K562 (cell line): ENCODE results near the gene DUSP28. TPM values are rescaled to one million over a fixed set of nuclear protein-coding genes. Genes with fewer than 3 reads are reported as not detected.

Experiments
- FOXP1 ChIP-seq: sonication (generic); formaldehyde crosslinking; IDR thresholded peaks from 2 replicates; pipeline ENCODE4 v1.8.0; 2022; ENCODE audit warnings: mild to moderate bottlenecking, missing genetic modification reagents
- MAFG ChIP-seq: fragments of 450-650 bp; conservative IDR thresholded peaks from 2 replicates; pipeline ENCODE4 v1.6.1; 2016; ENCODE audit warnings: missing genetic modification characterization, missing compliant biosample characterization
- SIX5 ChIP-seq, 2 experiments: IDR thresholded peaks; 2 replicates each; pipeline ENCODE4 v1.6.1; 2011; ENCODE audit warnings: low read length in 2 of 2, borderline replicate concordance in 1 of 2, low read depth in 1 of 2, mild to moderate bottlenecking in 1 of 2, moderate library complexity in 1 of 2; ENCODE audit not compliant: insufficient read depth in 1 of 2
- SUPT5H ChIP-seq: fragments of 450-650 bp; IDR thresholded peaks from 2 replicates; pipeline ENCODE4 v1.6.1; 2016
- ZNF384 ChIP-seq: IDR thresholded peaks from 2 replicates; pipeline ENCODE4 v1.6.1; 2012; ENCODE audit warnings: low read depth, low read length, improper control_type of control experiment
- ZNF589 ChIP-seq: fragments of 200-800 bp; sonication (Bioruptor generic); IDR thresholded peaks from 2 replicates; pipeline ENCODE4 v1.6.1; 2016; ENCODE audit warnings: low read depth, missing genetic modification characterization, missing compliant biosample characterization
- polyA plus RNA-seq, 8 experiments: library from polyadenylated mRNA; depleted of rRNA in 4 of 8; stranded (reverse) in 5 of 8; unstranded in 3 of 8; fragments of >200 nt; fragmentation: Nextera tagmentation in 2 of 8; fragmentation: Illumina TruSeq in 1 of 8; extraction: Ambion mirVana in 2 of 8; extraction: Trizol in 1 of 8; gene quantifications; 2 replicates each; pipeline versions ENCODE4 v1.2.1 to v1.2.3, GENCODE V29; 2011 to 2014; ENCODE audit warnings: inconsistent platforms in 1 of 8, missing spikeins in 1 of 8
- total RNA-seq, 7 experiments: library from RNA; depleted of rRNA in 6 of 7; stranded (reverse); fragments of >200 nt in 6 of 7; fragmentation: Illumina TruSeq in 2 of 7; extraction: Trizol in 2 of 7; gene quantifications; 2 replicates each; pipeline versions ENCODE4 v1.2.1 to v1.2.3, GENCODE V29; 2011 to 2021; ENCODE audit warnings: low replicate concordance in 1 of 7
- TF ChIP-seq, protein P1 (sequence below): fragments of 200-800 bp; sonication (Bioruptor generic); IDR thresholded peaks from 2 replicates; pipeline ENCODE4 v1.6.1; 2016; ENCODE audit warnings: missing genetic modification characterization, missing compliant biosample characterization
- TF ChIP-seq, protein P2 (sequence below): sonication (generic); formaldehyde crosslinking; IDR thresholded peaks from 2 replicates; pipeline ENCODE4 v1.8.0; 2022; ENCODE audit warnings: missing genetic modification reagents, mild to moderate bottlenecking, moderate library complexity, borderline replicate concordance

The DUSP28 gene
- total and polyA plus RNA-seq, 9 of the 15 experiments (the other 6 are each of a cell fraction or from before 2014, with no cell fraction given), result 2.8 to 8.1 (median 4.2) TPM

- TF ChIP-seq FOXP1 (CRISPR knock-in tag) (no peak), ZNF384 (no peak), SIX5 (IDR thresholded peaks at IDR 0.05; ENCODE audit: borderline replicate concordance in 1 of 2, insufficient read depth in 1 of 2, low read depth in 1 of 2, low read length in 2 of 2) (no peak), SUPT5H (no peak), ZNF589 (CRISPR knock-in tag) (no peak), MAFG (tag) (no peak)
- TF ChIP-seq, protein P1, sequence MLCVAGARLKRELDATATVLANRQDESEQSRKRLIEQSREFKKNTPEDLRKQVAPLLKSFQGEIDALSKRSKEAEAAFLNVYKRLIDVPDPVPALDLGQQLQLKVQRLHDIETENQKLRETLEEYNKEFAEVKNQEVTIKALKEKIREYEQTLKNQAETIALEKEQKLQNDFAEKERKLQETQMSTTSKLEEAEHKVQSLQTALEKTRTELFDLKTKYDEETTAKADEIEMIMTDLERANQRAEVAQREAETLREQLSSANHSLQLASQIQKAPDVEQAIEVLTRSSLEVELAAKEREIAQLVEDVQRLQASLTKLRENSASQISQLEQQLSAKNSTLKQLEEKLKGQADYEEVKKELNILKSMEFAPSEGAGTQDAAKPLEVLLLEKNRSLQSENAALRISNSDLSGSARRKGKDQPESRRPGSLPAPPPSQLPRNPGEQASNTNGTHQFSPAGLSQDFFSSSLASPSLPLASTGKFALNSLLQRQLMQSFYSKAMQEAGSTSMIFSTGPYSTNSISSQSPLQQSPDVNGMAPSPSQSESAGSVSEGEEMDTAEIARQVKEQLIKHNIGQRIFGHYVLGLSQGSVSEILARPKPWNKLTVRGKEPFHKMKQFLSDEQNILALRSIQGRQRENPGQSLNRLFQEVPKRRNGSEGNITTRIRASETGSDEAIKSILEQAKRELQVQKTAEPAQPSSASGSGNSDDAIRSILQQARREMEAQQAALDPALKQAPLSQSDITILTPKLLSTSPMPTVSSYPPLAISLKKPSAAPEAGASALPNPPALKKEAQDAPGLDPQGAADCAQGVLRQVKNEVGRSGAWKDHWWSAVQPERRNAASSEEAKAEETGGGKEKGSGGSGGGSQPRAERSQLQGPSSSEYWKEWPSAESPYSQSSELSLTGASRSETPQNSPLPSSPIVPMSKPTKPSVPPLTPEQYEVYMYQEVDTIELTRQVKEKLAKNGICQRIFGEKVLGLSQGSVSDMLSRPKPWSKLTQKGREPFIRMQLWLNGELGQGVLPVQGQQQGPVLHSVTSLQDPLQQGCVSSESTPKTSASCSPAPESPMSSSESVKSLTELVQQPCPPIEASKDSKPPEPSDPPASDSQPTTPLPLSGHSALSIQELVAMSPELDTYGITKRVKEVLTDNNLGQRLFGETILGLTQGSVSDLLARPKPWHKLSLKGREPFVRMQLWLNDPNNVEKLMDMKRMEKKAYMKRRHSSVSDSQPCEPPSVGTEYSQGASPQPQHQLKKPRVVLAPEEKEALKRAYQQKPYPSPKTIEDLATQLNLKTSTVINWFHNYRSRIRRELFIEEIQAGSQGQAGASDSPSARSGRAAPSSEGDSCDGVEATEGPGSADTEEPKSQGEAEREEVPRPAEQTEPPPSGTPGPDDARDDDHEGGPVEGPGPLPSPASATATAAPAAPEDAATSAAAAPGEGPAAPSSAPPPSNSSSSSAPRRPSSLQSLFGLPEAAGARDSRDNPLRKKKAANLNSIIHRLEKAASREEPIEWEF (CRISPR knock-in tag), result no peak
- TF ChIP-seq, protein P2, sequence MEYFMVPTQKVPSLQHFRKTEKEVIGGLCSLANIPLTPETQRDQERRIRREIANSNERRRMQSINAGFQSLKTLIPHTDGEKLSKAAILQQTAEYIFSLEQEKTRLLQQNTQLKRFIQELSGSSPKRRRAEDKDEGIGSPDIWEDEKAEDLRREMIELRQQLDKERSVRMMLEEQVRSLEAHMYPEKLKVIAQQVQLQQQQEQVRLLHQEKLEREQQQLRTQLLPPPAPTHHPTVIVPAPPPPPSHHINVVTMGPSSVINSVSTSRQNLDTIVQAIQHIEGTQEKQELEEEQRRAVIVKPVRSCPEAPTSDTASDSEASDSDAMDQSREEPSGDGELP (CRISPR knock-in tag), result no peak
These were observed 51.5 kb downstream of the DUSP28 start (continued) for GRCh38 chr2:240611601-240612210.

Other genes with a start within 250 kb of the DUSP28 start
- 0.24 TPM in 1 of 2 replicates, not detected in the other for gene GPC1, start 124.7 kb upstream of the DUSP28 start, total RNA-seq (2014; rRNA removed)
- gene GPC1, start 124.7 kb upstream of the DUSP28 start, total RNA-seq (2014; rRNA removed; fragmentation: Illumina TruSeq; extraction: Trizol), result 0.07 and 0.26 TPM in 2 replicates
- 0.11 and 0.14 TPM in 2 replicates for gene GPC1, start 124.7 kb upstream of the DUSP28 start, total RNA-seq (2015; rRNA removed; fragmentation: Illumina TruSeq; extraction: Trizol)
- gene GPC1, start 124.7 kb upstream of the DUSP28 start, total RNA-seq (2021), result 0.78 and 0.82 TPM in 2 replicates
- 0.13 and 0.30 TPM in 2 replicates for gene GPC1, start 124.7 kb upstream of the DUSP28 start, polyA plus RNA-seq (2011; rRNA removed)
- gene GPC1, start 124.7 kb upstream of the DUSP28 start, polyA plus RNA-seq (2014; fragmentation: Illumina TruSeq; extraction: Trizol), result 0.15 and 0.37 TPM in 2 replicates
- gene GPC1, start 124.7 kb upstream of the DUSP28 start, polyA plus RNA-seq (2014; fragmentation: Nextera tagmentation; extraction: Ambion mirVana), result not detected
- gene GPC1, start 124.7 kb upstream of the DUSP28 start, polyA plus RNA-seq (2014; rRNA removed), result 0.08 and 0.32 TPM in 2 replicates
- 7.7 and 8.2 TPM in 2 replicates for gene ANKMY1, start 2.4 kb upstream of the DUSP28 start, total RNA-seq (2014; rRNA removed)
- 4.4 and 6.4 TPM in 2 replicates for gene ANKMY1, start 2.4 kb upstream of the DUSP28 start, total RNA-seq (2014; rRNA removed; fragmentation: Illumina TruSeq; extraction: Trizol)
- 10.7 and 12.3 TPM in 2 replicates for gene ANKMY1, start 2.4 kb upstream of the DUSP28 start, total RNA-seq (2015; rRNA removed; fragmentation: Illumina TruSeq; extraction: Trizol)
- gene ANKMY1, start 2.4 kb upstream of the DUSP28 start, total RNA-seq (2021), result 15.1 and 16.0 TPM in 2 replicates
- gene ANKMY1, start 2.4 kb upstream of the DUSP28 start, polyA plus RNA-seq (2011; rRNA removed), result 13.0 and 18.7 TPM in 2 replicates
- 12.4 and 13.8 TPM in 2 replicates for gene ANKMY1, start 2.4 kb upstream of the DUSP28 start, polyA plus RNA-seq (2014; fragmentation: Illumina TruSeq; extraction: Trizol)
- gene ANKMY1, start 2.4 kb upstream of the DUSP28 start, polyA plus RNA-seq (2014; fragmentation: Nextera tagmentation; extraction: Ambion mirVana), result under 1 TPM; 0.75 to 0.87 TPM
- gene ANKMY1, start 2.4 kb upstream of the DUSP28 start, polyA plus RNA-seq (2014; rRNA removed), result 11.7 and 11.9 TPM in 2 replicates
- gene RNPEPL1, start 8.1 kb downstream of the DUSP28 start, total RNA-seq (2014; rRNA removed), result 15.7 and 25.3 TPM in 2 replicates
- 1.7 and 2.5 TPM in 2 replicates for gene RNPEPL1, start 8.1 kb downstream of the DUSP28 start, total RNA-seq (2014; rRNA removed; fragmentation: Illumina TruSeq; extraction: Trizol)
- 7.0 and 7.1 TPM in 2 replicates for gene RNPEPL1, start 8.1 kb downstream of the DUSP28 start, total RNA-seq (2015; rRNA removed; fragmentation: Illumina TruSeq; extraction: Trizol)
- gene RNPEPL1, start 8.1 kb downstream of the DUSP28 start, total RNA-seq (2021), result 38.3 and 38.7 TPM in 2 replicates
- 5.5 and 10.0 TPM in 2 replicates for gene RNPEPL1, start 8.1 kb downstream of the DUSP28 start, polyA plus RNA-seq (2011; rRNA removed)
- gene RNPEPL1, start 8.1 kb downstream of the DUSP28 start, polyA plus RNA-seq (2014; fragmentation: Illumina TruSeq; extraction: Trizol), result 5.6 and 21.3 TPM in 2 replicates
- under 1 TPM; 0.07 to 0.45 TPM for gene RNPEPL1, start 8.1 kb downstream of the DUSP28 start, polyA plus RNA-seq (2014; fragmentation: Nextera tagmentation; extraction: Ambion mirVana)
- 21.9 and 28.2 TPM in 2 replicates for gene RNPEPL1, start 8.1 kb downstream of the DUSP28 start, polyA plus RNA-seq (2014; rRNA removed)
- gene CAPN10, start 26.4 kb downstream of the DUSP28 start, total RNA-seq (2014; rRNA removed), result 18.6 and 24.3 TPM in 2 replicates
- gene CAPN10, start 26.4 kb downstream of the DUSP28 start, total RNA-seq (2014; rRNA removed; fragmentation: Illumina TruSeq; extraction: Trizol), result 3.7 and 4.1 TPM in 2 replicates
- 10.4 and 14.5 TPM in 2 replicates for gene CAPN10, start 26.4 kb downstream of the DUSP28 start, total RNA-seq (2015; rRNA removed; fragmentation: Illumina TruSeq; extraction: Trizol)
- 19.3 and 25.3 TPM in 2 replicates for gene CAPN10, start 26.4 kb downstream of the DUSP28 start, total RNA-seq (2021)
- 8.4 and 14.0 TPM in 2 replicates for gene CAPN10, start 26.4 kb downstream of the DUSP28 start, polyA plus RNA-seq (2011; rRNA removed)
- 4.7 and 8.9 TPM in 2 replicates for gene CAPN10, start 26.4 kb downstream of the DUSP28 start, polyA plus RNA-seq (2014; fragmentation: Illumina TruSeq; extraction: Trizol)
- gene CAPN10, start 26.4 kb downstream of the DUSP28 start, polyA plus RNA-seq (2014; fragmentation: Nextera tagmentation; extraction: Ambion mirVana), result under 1 TPM; 0.08 to 0.41 TPM
- 26.1 and 26.8 TPM in 2 replicates for gene CAPN10, start 26.4 kb downstream of the DUSP28 start, polyA plus RNA-seq (2014; rRNA removed)
- gene GPR35, start 65.1 kb downstream of the DUSP28 start, total RNA-seq (2014; rRNA removed), result 0.50 TPM in 1 of 2 replicates, not detected in the other
- 0.07 TPM in 1 of 2 replicates, not detected in the other for gene GPR35, start 65.1 kb downstream of the DUSP28 start, total RNA-seq (2014; rRNA removed; fragmentation: Illumina TruSeq; extraction: Trizol)
- 0.29 and 0.34 TPM in 2 replicates for gene GPR35, start 65.1 kb downstream of the DUSP28 start, total RNA-seq (2015; rRNA removed; fragmentation: Illumina TruSeq; extraction: Trizol)
- gene GPR35, start 65.1 kb downstream of the DUSP28 start, total RNA-seq (2021), result 0.20 and 0.33 TPM in 2 replicates
- 0.04 and 0.19 TPM in 2 replicates for gene GPR35, start 65.1 kb downstream of the DUSP28 start, polyA plus RNA-seq (2011; rRNA removed)
- gene GPR35, start 65.1 kb downstream of the DUSP28 start, polyA plus RNA-seq (2014; fragmentation: Illumina TruSeq; extraction: Trizol), result 0.08 TPM in 1 of 2 replicates, not detected in the other
- not detected for gene GPR35, start 65.1 kb downstream of the DUSP28 start, polyA plus RNA-seq (2014; fragmentation: Nextera tagmentation; extraction: Ambion mirVana)
- 0.12 and 0.29 TPM in 2 replicates for gene GPR35, start 65.1 kb downstream of the DUSP28 start, polyA plus RNA-seq (2014; rRNA removed)
- gene AQP12B, start 122.5 kb downstream of the DUSP28 start, total RNA-seq (2014; rRNA removed), result not detected in 2 replicates
- gene AQP12B, start 122.5 kb downstream of the DUSP28 start, total RNA-seq (2014; rRNA removed; fragmentation: Illumina TruSeq; extraction: Trizol), result not detected in 2 replicates
- gene AQP12B, start 122.5 kb downstream of the DUSP28 start, total RNA-seq (2015; rRNA removed; fragmentation: Illumina TruSeq; extraction: Trizol), result not detected in 2 replicates
- gene AQP12B, start 122.5 kb downstream of the DUSP28 start, total RNA-seq (2021), result not detected in 2 replicates
- gene AQP12B, start 122.5 kb downstream of the DUSP28 start, polyA plus RNA-seq (2011; rRNA removed), result not detected in 2 replicates
- gene AQP12B, start 122.5 kb downstream of the DUSP28 start, polyA plus RNA-seq (2014; fragmentation: Illumina TruSeq; extraction: Trizol), result not detected in 2 replicates
- not detected for gene AQP12B, start 122.5 kb downstream of the DUSP28 start, polyA plus RNA-seq (2014; fragmentation: Nextera tagmentation; extraction: Ambion mirVana)
- not detected in 2 replicates for gene AQP12B, start 122.5 kb downstream of the DUSP28 start, polyA plus RNA-seq (2014; rRNA removed)
- gene AQP12A, start 131.5 kb downstream of the DUSP28 start, total RNA-seq (2014; rRNA removed), result not detected in 2 replicates
- gene AQP12A, start 131.5 kb downstream of the DUSP28 start, total RNA-seq (2014; rRNA removed; fragmentation: Illumina TruSeq; extraction: Trizol), result not detected in 2 replicates
- not detected in 2 replicates for gene AQP12A, start 131.5 kb downstream of the DUSP28 start, total RNA-seq (2015; rRNA removed; fragmentation: Illumina TruSeq; extraction: Trizol)
- not detected in 2 replicates for gene AQP12A, start 131.5 kb downstream of the DUSP28 start, total RNA-seq (2021)
- not detected in 2 replicates for gene AQP12A, start 131.5 kb downstream of the DUSP28 start, polyA plus RNA-seq (2011; rRNA removed)
- gene AQP12A, start 131.5 kb downstream of the DUSP28 start, polyA plus RNA-seq (2014; fragmentation: Illumina TruSeq; extraction: Trizol), result not detected in 2 replicates
- not detected for gene AQP12A, start 131.5 kb downstream of the DUSP28 start, polyA plus RNA-seq (2014; fragmentation: Nextera tagmentation; extraction: Ambion mirVana)
- not detected in 2 replicates for gene AQP12A, start 131.5 kb downstream of the DUSP28 start, polyA plus RNA-seq (2014; rRNA removed)